GM19238 (cell line): ENCODE data around the gene MRPS21.

Experiments used
- DNase-seq: peaks from one replicate; pipeline ENCODE4 v3.0.0; 2011; ENCODE audit warnings: low spot score; ENCODE audit not compliant: insufficient read length

MRPS21 gene

GRCh38 chr1:150293433-150294253 lies at the start of gene MRPS21:
TSS of gene MRPS21 (plus strand) at chr1:150293861. CDS start at chr1:150294367, 506 bp downstream.
- peak; percentile 85 for DNase-seq

- no peak for DNase-seq
Measured at GRCh38 chr1:150249936-150250335, 43.7 kb upstream of the MRPS21 start.

DNA sequence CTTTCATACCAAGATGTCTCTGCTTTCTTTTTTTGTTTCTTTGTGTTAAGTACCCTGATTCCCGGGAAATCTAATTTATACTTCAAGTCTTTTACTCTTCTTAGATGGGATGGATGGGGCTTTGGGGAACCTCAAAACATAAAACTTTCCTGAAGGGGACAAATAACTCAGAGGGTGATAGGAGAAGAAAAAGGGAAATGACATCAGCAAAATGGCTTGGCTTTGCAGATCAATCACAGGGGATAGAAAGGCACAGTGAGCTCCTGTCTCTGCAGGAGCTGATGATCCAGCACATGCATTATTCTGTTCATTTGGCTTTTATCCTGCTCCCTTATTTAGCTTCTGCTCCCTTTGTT lies 37.5 kb upstream of the MRPS21 start:
- no peak for DNase-seq

- DNase-seq, result no peak
Measured at GRCh38 chr1:150256554-150257341, 36.9 kb upstream of the MRPS21 start.

DNA sequence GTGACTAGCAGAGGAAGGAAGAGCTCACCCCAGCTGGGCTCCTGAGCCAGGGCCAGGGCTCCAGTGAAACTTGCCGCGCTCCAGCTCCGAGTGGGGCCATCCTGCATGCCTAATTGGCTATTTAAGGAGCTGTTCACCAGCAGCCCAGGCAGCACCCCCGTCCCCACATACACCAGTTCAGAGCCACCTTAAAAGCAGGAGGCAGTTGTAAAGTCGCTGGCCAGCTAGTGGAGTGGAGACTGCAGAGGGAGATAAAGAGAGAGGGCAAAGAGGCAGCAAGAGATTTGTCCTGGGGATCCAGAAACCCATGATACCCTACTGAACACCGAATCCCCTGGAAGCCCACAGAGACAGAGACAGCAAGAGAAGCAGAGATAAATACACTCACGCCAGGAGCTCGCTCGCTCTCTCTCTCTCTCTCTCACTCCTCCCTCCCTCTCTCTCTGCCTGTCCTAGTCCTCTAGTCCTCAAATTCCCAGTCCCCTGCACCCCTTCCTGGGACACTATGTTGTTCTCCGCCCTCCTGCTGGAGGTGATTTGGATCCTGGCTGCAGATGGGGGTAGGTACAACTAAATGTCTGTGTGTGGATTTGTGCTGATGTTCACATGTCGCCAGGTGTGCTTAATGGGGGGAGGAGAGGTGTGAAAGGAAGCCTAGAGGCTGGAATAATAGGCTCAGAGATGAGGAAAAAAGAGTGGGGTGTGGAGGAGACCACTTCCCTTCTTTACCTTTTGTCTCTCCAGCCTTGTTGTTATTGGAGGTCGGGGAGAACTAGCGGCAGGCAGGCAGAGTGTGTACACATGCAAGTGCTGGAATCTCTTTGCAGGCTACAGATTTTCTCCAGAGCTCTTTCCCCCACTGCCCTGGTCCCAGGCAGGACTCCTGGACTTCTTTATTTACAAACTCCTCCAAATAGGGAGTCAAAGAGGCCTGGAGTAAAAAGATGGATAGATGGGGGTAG lies 35.8 kb upstream of the MRPS21 start, which contains the start of gene CA14:
CA14 (plus strand) TSS at position 151 of the 962 bp plus-strand sequence; CDS start at position 506, 355 bp downstream.
- DNase-seq, result no peak

DNA sequence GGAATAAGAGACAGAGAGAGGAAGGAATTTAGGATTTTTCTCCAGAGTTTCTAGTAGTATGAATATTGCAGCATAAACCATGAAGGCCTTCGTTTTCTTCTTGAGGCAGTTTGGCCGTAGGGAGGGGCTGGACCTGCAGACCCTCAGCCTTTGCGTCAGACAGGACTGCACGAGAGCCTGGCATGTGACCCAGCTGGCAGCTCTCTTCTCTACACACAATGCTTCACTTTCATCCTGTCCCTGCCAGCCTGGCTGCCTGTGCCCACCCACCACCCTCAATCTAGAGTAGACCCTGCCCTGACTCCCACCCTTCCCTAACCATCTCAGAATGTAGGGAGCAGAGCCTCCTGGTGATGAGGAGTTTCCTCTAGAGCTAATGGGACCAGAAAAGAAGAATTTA lies 34.4 kb upstream of the MRPS21 start:
- DNase-seq, result no peak

- DNase-seq, result no peak
Measured at GRCh38 chr1:150259758-150260669, 33.6 kb upstream of the MRPS21 start.

- DNase-seq, result no peak
Measured at GRCh38 chr1:150261367-150261766, 32.3 kb upstream of the MRPS21 start.

DNA sequence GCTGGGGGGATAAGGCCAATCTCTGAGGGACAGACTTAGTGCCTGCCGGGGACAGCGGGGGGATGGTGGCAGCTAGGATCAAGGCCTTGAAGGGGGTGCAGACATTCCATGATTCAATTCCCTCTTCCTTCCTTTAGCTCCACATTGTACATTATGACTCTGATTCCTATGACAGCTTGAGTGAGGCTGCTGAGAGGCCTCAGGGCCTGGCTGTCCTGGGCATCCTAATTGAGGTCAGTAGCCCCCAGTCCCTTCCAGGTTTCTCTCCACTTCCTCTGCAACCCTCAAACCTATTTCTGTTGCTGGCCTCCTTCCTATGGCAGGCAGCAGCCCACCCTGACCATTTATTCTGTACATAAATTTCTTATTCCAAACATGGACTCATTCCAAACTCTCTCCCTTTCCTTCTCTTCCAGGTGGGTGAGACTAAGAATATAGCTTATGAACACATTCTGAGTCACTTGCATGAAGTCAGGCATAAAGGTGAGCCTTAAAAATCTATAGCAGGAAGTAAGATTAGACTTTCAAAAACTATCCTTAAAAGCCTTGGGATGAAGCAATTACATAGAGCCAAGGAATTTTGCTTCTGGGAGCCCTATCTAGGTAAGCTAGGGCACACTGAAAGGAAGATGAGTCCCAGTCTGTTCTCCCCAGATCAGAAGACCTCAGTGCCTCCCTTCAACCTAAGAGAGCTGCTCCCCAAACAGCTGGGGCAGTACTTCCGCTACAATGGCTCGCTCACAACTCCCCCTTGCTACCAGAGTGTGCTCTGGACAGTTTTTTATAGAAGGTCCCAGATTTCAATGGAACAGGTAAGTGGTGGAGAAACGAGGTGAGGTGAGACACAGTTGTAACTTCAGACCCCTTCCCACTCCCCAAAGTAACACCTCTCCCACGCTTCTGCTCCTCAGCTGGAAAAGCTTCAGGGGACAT lies 31.0 kb upstream of the MRPS21 start:
- DNase-seq, result no peak

DNA sequence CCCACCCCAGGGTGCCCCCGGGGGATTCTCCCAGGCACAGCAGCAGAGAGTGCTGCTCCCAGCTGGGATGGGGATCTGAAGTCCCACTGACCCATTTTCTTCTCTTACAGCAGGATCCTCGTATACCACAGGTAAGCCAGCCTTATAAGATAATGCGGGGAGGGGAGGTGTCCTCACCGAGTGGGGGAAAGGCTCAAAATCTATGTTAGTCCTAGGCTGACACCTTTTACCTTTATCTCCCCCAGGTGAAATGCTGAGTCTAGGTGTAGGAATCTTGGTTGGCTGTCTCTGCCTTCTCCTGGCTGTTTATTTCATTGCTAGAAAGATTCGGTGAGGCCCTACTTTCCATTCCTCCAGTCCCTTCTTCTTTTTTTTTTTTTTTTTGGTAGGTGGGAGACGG lies 30.1 kb upstream of the MRPS21 start:
- DNase-seq, result no peak

GRCh38 chr1:150267896-150268295 lies 25.8 kb upstream of the MRPS21 start:
- DNase-seq, result no peak

GRCh38 chr1:150268340-150268704 lies 25.3 kb upstream of the MRPS21 start:
- DNase-seq, result peak; percentile 28

GRCh38 chr1:150268705-150269403 lies 24.8 kb upstream of the MRPS21 start, which contains the start of gene APH1A:
TSS of gene APH1A (minus strand) at chr1:150269016. CDS start at chr1:150268810, 206 bp downstream.
- DNase-seq, result peak; percentile 95

GRCh38 chr1:150269451-150269850 lies 24.2 kb upstream of the MRPS21 start:
- DNase-seq, result no peak

DNA sequence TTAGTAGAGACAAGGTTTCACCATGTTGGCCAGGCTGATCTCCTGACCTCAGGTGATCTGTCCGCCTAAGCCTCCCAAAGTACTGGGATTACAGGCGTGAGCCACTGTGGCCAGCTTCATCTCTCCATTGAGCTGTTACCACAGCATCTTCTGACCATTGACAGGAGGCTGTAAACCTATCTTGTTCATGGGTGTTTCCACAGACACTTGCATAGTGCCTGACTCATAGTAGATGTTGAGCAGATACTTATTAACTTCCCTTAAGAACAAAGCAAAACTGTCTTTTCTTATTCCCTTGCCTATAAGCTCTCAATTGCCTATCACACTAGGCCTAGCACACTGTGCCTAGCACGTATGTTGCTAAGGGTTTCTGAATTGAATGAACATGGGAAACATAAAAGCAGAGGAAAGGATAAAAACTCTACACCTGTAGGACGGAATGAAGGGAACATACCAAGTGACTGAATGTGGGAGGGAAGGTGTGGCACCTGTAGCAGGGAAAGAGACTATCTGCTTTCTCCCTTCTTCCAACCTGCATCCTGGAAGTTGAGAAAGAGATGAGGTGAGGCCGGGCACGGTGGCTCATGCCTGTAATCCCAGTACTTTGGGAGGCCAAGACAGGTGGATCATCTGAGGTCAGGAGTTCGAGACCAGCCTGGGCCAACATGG lies 22.2 kb upstream of the MRPS21 start:
- DNase-seq, result no peak

DNA sequence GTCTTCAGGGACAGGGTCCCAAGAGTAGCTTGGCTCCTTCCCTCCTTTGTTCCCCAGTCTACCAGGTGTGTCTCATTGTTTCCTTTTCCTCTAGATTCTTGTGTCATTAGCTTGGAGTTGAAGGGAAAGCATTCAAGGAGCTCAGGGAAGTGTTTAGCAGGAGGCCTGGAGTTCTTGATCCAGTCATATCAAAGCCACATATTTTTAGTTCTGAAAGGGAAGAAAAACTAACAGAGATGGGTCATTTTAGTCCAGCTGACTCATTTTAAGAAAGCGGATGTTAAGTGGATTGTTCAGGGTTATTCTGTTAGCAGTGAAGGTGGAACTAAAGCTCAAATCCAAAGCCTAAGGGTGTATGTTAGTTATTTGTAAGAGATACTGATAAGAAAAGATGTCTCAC lies 20.4 kb upstream of the MRPS21 start:
- no peak for DNase-seq

GRCh38 chr1:150280138-150280707 lies 13.4 kb upstream of the MRPS21 start:
- DNase-seq, result no peak
